Measurements from ENCODE around the gene CHKA.

The CHKA gene

GRCh38 chr11:68043349-68044144 is 77.6 kb downstream of the CHKA start:
- DNase-seq = no peak

DNA sequence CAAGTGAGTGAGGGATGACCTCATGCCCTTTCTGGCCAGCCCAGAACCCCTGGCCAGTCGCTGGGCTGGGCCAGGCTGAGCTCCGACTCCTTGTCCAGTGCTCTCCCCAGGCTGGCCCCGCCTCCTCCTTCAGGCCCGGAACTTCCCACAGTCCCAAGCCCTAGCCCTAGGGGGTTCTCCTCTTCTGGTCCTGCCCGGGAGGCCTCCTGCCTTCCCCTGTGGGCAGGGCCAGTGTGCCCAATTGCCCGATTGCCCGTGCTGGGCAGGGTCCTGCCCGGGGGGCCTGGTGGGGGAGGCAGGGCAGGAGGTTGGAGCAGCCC is 78.2 kb downstream of the CHKA start:
- DNase-seq = no peak

DNA sequence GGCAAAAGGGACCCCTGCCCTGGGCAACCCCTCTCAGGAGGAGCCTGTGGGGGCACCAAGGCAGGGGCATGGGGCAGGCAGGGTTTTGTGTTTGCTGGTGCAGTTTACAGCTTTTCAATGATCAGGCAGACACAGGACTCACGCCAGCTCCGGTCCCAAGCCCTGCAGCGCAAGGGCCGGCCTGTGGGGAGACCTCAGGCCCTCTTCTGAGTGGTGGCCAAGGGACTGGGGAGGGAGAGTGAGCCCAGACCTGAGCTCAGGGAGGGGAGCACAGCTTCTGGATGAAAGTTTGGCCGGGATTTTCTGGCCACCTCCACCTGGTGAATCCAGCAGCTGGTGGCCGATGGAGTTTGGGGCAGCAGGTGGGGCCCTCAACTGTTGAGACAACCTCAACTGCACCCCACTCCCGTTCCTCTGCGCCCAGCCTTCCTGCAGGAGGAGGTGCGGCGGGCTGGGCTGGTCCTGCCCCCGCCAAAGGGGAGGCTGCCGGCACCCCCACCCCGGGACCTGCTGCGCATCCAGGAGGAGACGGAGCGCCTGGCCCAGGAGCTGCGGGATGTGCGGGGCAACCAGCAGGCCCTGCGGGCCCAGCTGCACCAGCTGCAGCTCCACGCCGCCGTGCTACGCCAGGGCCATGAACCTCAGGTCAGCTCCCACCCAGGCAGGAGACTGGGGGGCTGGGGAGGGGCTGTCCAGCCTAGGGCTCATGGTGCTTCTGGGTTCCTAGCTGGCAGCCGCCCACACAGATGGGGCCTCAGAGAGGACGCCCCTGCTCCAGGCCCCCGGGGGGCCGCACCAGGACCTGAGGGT is 78.8 kb downstream of the CHKA start:
- DNase-seq = no peak

- no peak for DNase-seq
Measured at GRCh38 chr11:68041617-68042218, 79.5 kb downstream of the CHKA start.

- DNase-seq = no peak
Measured at GRCh38 chr11:68040957-68041591, 80.1 kb downstream of the CHKA start.

- DNase-seq = no peak
Measured at GRCh38 chr11:68040101-68040956, 80.9 kb downstream of the CHKA start.

DNA sequence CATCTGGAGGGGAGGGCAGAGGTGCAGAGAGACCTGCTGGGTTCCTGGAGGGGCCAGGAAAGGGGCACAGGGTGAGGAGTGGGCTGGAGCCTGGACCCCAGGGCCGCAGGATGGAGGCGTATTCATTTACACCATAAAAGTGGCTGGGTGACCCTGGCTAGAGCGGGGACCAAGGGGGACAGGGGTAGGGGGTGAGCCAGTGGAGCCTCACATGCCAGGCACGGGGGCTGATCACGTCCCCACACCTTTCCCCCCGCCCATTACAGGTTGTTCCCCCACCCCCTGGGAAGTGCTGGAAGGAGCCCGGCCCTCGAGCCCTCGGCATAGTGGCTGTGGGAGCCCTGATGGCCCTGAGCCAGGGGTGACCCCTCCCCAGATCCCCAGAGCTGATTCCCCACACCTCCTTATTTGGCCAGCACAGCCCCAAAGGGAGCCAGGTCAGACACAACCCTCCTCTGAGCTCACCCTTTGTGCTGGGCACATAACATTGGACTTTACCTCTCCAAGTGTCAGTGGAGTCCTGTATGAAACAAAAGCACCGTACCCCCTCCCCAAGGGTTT is 81.6 kb downstream of the CHKA start:
- DNase-seq = no peak

- peak; percentile 46 for DNase-seq
Measured at GRCh38 chr11:68038718-68039525, 82.3 kb downstream of the CHKA start, which contains the start of gene TCIRG1. Gene TCIRG1 (plus strand): TSS chr11:68039025. CDS start chr11:68041272, 2,247 bp downstream.

DNA sequence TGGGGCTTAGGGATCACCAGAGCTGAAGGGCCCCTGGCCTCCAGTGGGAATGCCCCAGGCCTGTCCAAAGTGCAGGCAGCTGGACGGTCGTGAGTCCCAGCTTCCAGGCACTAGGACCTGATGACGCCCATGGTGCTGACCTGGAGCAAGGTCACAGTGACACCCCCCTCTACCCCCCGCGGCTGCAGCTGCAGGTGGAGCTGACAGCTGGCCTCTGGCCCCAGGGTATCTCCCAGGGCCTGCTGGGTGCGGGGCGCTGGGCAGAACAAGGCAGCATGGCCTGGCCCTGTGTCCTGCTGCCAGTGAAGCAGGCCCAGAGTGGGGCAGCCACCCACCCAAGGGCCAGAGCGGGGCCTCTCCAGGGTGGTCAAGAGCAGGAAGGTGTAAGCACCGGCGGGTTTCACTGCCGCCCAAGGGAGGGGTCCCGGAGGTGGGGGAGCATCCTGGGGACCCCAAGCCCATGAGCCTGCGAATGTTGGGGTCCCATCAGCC is 82.9 kb downstream of the CHKA start:
- no peak for DNase-seq

DNA sequence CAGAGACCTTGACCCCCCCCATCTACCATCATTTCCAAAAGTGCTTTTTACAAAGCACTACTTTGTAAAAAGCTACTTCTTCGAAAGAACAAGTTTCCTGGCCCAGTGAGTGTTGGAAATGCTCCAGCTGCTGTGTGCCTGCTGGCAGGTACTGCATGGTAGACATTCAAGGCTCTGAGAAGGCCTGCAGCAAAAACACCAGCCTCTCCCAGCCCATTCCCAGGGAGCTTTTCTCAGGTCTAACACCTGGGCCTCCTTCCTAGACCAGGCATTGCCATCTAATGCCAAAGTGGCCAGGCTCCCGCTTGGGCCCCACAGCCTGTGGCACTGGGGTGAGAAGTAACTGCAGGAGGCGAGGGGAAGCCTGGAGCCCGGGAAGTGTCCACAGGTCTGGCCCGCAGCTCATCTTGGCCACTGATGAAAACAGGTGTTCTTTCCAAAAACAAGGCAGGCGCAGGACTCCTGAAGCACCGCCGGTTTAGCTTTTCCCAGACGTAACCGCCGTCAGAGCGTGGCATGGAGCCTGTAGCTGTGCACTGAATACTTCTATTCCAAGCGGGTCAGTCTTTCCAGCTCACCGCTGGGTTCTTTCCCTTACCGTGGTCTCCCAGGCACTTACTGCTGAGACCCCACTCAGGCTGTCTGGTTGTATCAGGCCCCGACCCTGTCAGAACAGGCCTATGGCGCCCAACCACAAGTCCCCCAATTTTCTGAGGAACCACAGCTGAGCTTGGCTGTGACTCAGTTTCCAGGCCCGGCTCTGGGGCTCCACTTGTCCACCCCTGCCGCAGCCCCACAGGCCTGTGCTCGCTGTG is 83.6 kb downstream of the CHKA start:
- DNase-seq = no peak

GRCh38 chr11:68036717-68037239 is 84.4 kb downstream of the CHKA start:
- DNase-seq = no peak

- no peak for DNase-seq
Measured at GRCh38 chr11:68036141-68036716, 85.0 kb downstream of the CHKA start.

- no peak for DNase-seq
Measured at GRCh38 chr11:68035266-68035876, 85.8 kb downstream of the CHKA start.

DNA sequence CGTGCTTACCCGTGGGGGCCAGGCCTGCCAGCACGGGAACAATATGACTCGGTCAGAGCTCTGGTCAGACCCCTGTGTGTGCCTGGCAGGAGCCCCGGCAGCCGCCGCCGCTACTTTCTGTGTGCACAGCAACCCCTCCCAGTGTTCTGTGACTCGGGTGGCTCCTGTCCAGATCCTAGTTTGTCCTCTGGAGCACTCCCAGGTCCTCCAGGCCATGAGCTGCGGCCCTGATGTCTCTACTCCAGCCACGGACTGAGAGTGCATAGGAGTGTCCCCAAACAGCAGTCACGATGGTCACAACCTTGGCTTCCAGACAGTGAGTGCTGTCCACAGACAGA is 87.5 kb downstream of the CHKA start:
- no peak for DNase-seq

GRCh38 chr11:68032997-68033707 is 88.0 kb downstream of the CHKA start:
- no peak for DNase-seq

DNA sequence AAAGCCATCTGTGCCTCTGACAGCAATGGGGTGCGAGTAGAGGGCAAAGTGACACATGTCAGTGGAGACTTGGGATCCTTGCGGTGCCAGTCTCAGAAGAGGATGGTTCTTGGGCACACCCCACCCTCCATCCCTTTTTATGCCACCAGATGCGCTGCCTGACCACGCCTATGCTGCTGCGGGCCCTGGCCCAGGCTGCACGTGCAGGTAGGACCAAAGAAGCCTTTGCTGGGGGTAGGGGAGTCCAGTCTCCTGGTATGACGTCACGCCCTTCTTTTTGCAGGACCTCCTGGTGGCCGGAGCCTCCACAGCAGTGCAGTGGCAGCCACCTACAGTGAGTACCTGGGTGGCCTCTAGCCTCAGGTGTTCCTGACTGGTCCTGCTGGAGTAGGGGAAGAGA is 89.2 kb downstream of the CHKA start:
- DNase-seq = no peak

GRCh38 chr11:68031144-68031464 is 90.1 kb downstream of the CHKA start:
- DNase-seq = no peak

DNA sequence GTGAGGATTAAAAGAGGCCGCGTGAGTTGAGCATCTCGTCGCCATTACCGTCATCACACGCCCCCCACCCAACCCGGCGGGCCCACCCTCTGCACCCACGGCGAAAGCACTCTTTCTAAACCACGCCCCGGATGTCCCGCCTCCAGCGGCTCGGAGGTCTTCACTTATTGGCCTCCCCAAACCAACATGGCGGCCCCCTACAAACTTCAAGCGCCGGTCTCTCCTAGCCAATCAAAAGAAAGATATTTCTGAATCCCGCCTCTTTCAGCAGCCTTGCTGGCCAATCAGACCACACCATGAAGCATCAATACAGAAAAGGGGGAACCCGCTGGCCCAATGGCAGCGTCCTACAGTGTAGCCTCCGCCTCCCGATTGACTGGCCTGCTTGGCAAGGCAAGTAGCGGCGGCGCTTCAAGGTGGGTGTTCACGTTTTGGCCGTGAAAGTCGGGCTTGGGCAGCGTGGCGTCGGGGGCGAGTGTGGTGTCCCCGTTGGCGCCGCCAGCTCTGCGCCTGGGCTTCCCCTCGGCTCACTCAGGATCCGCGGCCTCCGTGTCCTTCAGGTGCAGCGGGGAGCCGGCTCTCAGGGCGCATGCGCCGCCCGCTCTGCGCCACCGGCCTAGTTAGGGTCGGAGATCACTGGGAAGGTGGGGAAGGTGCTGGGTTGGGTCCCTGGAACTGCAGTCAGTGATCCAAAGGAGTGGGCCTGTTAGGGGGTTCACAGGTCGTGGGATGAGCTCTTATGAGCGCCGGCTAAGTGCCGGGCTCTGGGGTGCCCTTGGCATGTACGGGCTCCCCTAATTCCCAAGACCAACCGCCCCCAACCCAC is 90.7 kb downstream of the CHKA start, which contains the start of gene NDUFS8:
NDUFS8 (plus strand) TSS at position 364 of the 826 bp plus-strand sequence. CDS start 1,471 bp downstream, outside the sequence.
- DNase-seq = peak; percentile 98
